Vagina (tissue), 2 donors: ENCODE measurements around the gene YIF1A. TPM values are rescaled to one million over a fixed set of nuclear protein-coding genes. Genes with fewer than 3 reads are reported as not detected.
"Not testable (repeated sequence)": the region's sequence is repeated elsewhere in the genome, so short reads cannot be mapped to it uniquely, and the experiment has no call there.

Experiments used
- DNase-seq, 2 donors: peaks; one replicate each; pipeline ENCODE4 v3.0.0-alpha.2; 2017; ENCODE audit errors: extremely low spot score in 2 of 2
- H3K27ac ChIP-seq: fragments of 200-600 bp; sonication (generic); one replicate; pipeline ENCODE4 v1.5.1; 2019
- H3K27me3 ChIP-seq: fragments of 200-600 bp; sonication (generic); one replicate; pipeline ENCODE4 v1.5.1; 2019
- H3K36me3 ChIP-seq, 2 donors: fragments of 200-600 bp; sonication (generic); one replicate each; pipeline ENCODE4 v1.5.1; 2017 to 2019
- H3K4me1 ChIP-seq: fragments of 200-600 bp; sonication (generic); one replicate; pipeline ENCODE4 v1.5.1; 2019
- H3K4me3 ChIP-seq, 2 donors: fragments of 200-600 bp; sonication (generic); 1 replicate in 1 of 2; 2 replicates in 1 of 2; pipeline ENCODE4 v1.5.1; 2016 to 2019
- H3K9me3 ChIP-seq: fragments of 200-600 bp; sonication (generic); one replicate; pipeline ENCODE4 v1.5.1; 2019
- CTCF ChIP-seq, 3 experiments: fragments of 450-650 bp in 2 of 3; fragments of 200-600 bp in 1 of 3; sonication (generic) in 1 of 3; IDR thresholded peaks; one replicate each; pipeline ENCODE4 v1.5.1; 2017 to 2019; ENCODE audit warnings: antibody characterized with exemption in 3 of 3, mild to moderate bottlenecking in 2 of 3, moderate library complexity in 2 of 3
- POLR2A ChIP-seq, 2 donors: fragments of 450-650 bp; IDR thresholded peaks; one replicate each; pipeline ENCODE4 v1.6.1; 2017; ENCODE audit warnings: antibody characterized with exemption in 2 of 2, mild to moderate bottlenecking in 2 of 2, moderate library complexity in 2 of 2
- POLR2AphosphoS5 ChIP-seq, 2 donors: sonication (generic); formaldehyde crosslinking; IDR thresholded peaks; one replicate each; pipeline ENCODE4 v1.9.0; 2017; ENCODE audit warnings: antibody characterized with exemption in 2 of 2, mild to moderate bottlenecking in 2 of 2, low read depth in 1 of 2; ENCODE audit not compliant: insufficient read depth in 1 of 2
- intact Hi-C: fragments of 100-400 bp; cut with DNase I; formaldehyde crosslinking; loops from one replicate; pipeline ENCODE4 v1.15.1; 2023
- total RNA-seq: library from RNA; depleted of rRNA; stranded (reverse); fragments of >200 nt; gene quantifications from one replicate; pipeline ENCODE4 v1.2.3, GENCODE V29; 2016

Gene YIF1A
- total RNA-seq, 1 donor from 2014 or later = 130 TPM

GRCh38 chr11:66322732-66323427 lies 33.9 kb upstream of the YIF1A start:
- intact Hi-C loops = no loop called here
- peaks cover 68% of the 10 kb centered on the region for H3K4me1 ChIP-seq
- TF ChIP-seq POLR2AphosphoS5 (IDR thresholded peaks at IDR 0.05; ENCODE audit: insufficient read depth in 1 of 2, low read depth in 1 of 2) (peak in 1 of 2 donors; percentile 71), CTCF (IDR thresholded peaks at IDR 0.05) (no peak), POLR2A (IDR thresholded peaks at IDR 0.05) (no peak)

GRCh38 chr11:66321606-66322005 lies 32.7 kb upstream of the YIF1A start:
- Histone ChIP-seq H3K27me3 (no peaks in the 10 kb centered on the region), H3K9me3 (no peaks in the 10 kb centered on the region), H3K4me1 (peaks cover 68% of the 10 kb centered on the region), H3K36me3 (no peaks in the 10 kb centered on the region), H3K27ac (peak overlapping the region; percentile 74), H3K4me3 (no peak overlapping the region)
- TF ChIP-seq POLR2A (IDR thresholded peaks at IDR 0.05) = no peak
- intact Hi-C loops = no loop called here
- DNase-seq = no peak

More at GRCh38 chr11:66322732-66323427, 33.9 kb upstream of the YIF1A start:
- no peak for DNase-seq
- Histone ChIP-seq H3K9me3 (no peaks in the 10 kb centered on the region), H3K4me3 (no peak overlapping the region), H3K36me3 (no peaks in the 10 kb centered on the region), H3K27ac (peak overlapping the region; percentile 74), H3K27me3 (no peaks in the 10 kb centered on the region)

GRCh38 chr11:66320748-66321147 lies 31.8 kb upstream of the YIF1A start:
- intact Hi-C loops, H3K9me3 ChIP-seq, H3K27me3 ChIP-seq, H3K36me3 ChIP-seq, DNase-seq, H3K4me3 ChIP-seq, H3K27ac ChIP-seq: not testable (repeated sequence)
- H3K4me1 ChIP-seq = peaks cover 69% of the 10 kb centered on the region

GRCh38 chr11:66320289-66320688 lies 31.3 kb upstream of the YIF1A start:
- H3K4me3 ChIP-seq, H3K27me3 ChIP-seq, intact Hi-C loops, H3K9me3 ChIP-seq, DNase-seq, H3K36me3 ChIP-seq, H3K27ac ChIP-seq: not testable (repeated sequence)
- H3K4me1 ChIP-seq = peaks cover 69% of the 10 kb centered on the region

- Histone ChIP-seq H3K27me3 (no peaks in the 10 kb centered on the region), H3K27ac (peak overlapping the region; percentile 85), H3K36me3 (no peaks in the 10 kb centered on the region), H3K9me3 (no peaks in the 10 kb centered on the region), H3K4me3 (no peak overlapping the region), H3K4me1 (peaks cover 77% of the 10 kb centered on the region)
- intact Hi-C loops = no loop called here
- TF ChIP-seq POLR2AphosphoS5 (IDR thresholded peaks at IDR 0.05; ENCODE audit: insufficient read depth in 1 of 2, low read depth in 1 of 2) (no peak), POLR2A (IDR thresholded peaks at IDR 0.05) (no peak), CTCF (IDR thresholded peaks at IDR 0.05) (no peak)
- DNase-seq = no peak
Measured at GRCh38 chr11:66318600-66318970, 29.6 kb upstream of the YIF1A start.

- intact Hi-C loops = no loop called here
- no peak for TF ChIP-seq POLR2A (IDR thresholded peaks at IDR 0.05)
- TF ChIP-seq CTCF (IDR thresholded peaks at IDR 0.05) = no peak
- TF ChIP-seq POLR2AphosphoS5 (IDR thresholded peaks at IDR 0.05; ENCODE audit: insufficient read depth in 1 of 2, low read depth in 1 of 2) = peak; percentile 60 to 63
Measured at GRCh38 chr11:66317723-66318599, 29.0 kb upstream of the YIF1A start.

More at GRCh38 chr11:66317723-66318599, 29.0 kb upstream of the YIF1A start:
- peak in 1 of 2 donors; percentile 96 for DNase-seq
- Histone ChIP-seq H3K27me3 (no peaks in the 10 kb centered on the region), H3K9me3 (no peaks in the 10 kb centered on the region), H3K4me3 (peak overlapping the region; percentile 58 to 68), H3K4me1 (peaks cover 80% of the 10 kb centered on the region), H3K36me3 (no peaks in the 10 kb centered on the region), H3K27ac (peak overlapping the region; percentile 85)
